AG04449 (cell line): Measurements from ENCODE around the gene RAB11FIP4.

Experiments
- CTCF ChIA-PET: fragments of 350-600 bp; formaldehyde crosslinking; extraction: SDS; loops from one replicate; lab custom pipeline; 2021; ENCODE audit warnings: antibody characterized with exemption; lab: Yijun Ruan, JAX
- POLR2A ChIA-PET: fragments of 400-600, 350-600 bp; formaldehyde crosslinking; extraction: SDS; loops from one replicate; lab custom pipeline; 2020; ENCODE audit warnings: antibody characterized with exemption, inconsistent platforms; lab: Yijun Ruan, JAX
- DNase-seq: peaks from one replicate; pipeline ENCODE4 v3.0.0-alpha.2; 2010; ENCODE audit warnings: low read depth, low spot score
- H3K4me3 ChIP-seq: 2 replicates; pipeline ENCODE4 v1.5.1; 2011; ENCODE audit warnings: low read depth, mild to moderate bottlenecking, control low read depth, low read length
- TF ChIP-seq, protein P1 (sequence below): IDR thresholded peaks from one replicate; pipeline ENCODE4 v1.5.1; 2011; ENCODE audit warnings: mild to moderate bottlenecking, moderate library complexity, low read length, control low read depth, inconsistent platforms; ENCODE audit not compliant: insufficient read depth; ENCODE audit errors: missing control alignments

The RAB11FIP4 gene

DNA sequence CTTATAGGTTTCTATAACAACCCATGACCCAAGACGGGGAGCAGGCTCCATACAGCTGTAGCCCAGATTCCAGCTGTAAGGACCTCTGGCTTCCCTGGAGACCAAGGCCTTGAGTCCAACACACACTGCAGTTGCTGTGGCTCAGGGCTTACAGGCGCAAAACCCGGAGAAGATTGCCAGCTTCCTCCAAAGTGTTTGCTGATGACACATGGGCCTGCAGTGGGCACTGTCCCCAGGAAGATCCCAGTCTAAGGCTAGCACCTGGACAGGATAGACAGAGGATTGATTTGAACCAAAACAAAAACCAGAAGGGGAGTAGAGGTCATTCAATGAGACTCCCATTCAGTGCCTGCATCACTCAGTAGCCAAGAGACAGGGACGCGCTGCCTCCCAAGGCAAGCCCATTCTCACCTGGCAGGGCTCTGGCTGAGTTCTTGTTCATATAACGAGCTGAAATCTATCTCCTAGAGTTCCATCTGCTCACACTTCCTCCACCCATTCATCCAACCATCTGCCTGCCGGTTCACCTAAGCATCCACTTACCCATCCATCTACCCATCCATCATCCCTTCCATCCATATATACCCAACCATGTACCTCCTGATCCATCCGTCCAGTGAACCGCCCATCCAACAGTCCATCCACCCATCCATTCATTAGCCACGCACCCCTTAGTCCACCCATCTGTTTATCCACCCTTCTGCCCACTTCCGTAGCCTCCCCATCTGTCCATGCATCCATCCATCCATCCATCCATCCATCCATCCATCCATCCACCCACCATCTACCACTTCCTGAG lies 10.2 kb downstream of the RAB11FIP4 start:
- TF ChIP-seq, protein P1, sequence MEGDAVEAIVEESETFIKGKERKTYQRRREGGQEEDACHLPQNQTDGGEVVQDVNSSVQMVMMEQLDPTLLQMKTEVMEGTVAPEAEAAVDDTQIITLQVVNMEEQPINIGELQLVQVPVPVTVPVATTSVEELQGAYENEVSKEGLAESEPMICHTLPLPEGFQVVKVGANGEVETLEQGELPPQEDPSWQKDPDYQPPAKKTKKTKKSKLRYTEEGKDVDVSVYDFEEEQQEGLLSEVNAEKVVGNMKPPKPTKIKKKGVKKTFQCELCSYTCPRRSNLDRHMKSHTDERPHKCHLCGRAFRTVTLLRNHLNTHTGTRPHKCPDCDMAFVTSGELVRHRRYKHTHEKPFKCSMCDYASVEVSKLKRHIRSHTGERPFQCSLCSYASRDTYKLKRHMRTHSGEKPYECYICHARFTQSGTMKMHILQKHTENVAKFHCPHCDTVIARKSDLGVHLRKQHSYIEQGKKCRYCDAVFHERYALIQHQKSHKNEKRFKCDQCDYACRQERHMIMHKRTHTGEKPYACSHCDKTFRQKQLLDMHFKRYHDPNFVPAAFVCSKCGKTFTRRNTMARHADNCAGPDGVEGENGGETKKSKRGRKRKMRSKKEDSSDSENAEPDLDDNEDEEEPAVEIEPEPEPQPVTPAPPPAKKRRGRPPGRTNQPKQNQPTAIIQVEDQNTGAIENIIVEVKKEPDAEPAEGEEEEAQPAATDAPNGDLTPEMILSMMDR: no peak
- ChIA-PET POLR2A (no interaction called here), CTCF (interaction anchor here (0.5 to 1.8 kb wide), 3 partner anchors 12 to 544 kb away, joined by 3 to 5 read pairs (median 3); partner anchors contain the start of gene UTP6)
- no peak for DNase-seq
- no peak overlapping the region for H3K4me3 ChIP-seq

DNA sequence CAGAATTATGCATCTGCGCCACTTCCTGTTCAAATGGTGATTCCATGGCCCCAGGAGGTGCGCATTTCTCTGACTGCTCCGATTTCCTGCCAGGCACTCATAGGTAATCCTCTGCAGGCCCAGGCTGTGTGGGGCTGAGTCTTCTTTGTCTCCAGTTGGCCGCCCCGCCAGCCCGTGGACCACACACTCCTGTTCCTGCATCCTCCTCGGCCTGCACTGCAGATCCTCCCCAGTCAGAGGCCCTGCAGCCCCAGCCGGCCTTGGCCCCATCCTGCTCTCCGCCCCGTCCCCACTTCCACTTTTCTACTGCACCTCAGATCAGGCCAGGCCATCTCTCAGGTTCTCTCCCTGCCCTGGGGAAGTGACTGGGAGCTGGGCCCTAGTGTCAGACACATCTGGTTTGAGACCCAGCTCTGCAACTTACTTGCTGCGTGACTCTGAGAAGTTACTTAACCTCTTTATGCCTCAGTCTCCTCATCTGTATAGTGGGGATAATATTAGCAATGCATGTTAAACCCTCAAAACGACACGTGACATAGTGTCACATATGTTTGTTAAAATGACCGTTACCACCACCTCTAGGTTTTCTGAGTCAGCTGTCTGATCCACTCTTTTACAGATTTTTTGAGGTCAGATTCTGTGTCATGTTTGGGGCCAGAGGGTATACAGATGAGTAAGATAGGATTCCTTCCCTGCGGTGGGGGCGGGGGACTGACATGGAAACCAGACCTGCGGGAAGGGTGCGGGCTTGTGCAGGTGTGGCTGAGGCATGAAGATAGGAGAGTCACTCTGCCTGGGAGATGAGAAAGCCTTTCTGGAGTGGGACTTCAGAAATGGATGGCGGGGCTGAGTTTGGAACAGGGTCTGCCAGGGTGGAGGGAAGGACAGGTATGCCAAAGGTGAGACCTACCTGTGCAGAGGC lies 12.8 kb downstream of the RAB11FIP4 start:
- ChIA-PET POLR2A (no interaction called here), CTCF (interaction anchor here (0.6 to 1.7 kb wide), 2 partner anchors 15 to 114 kb away, joined by 4 to 8 read pairs; no protein-coding TSS in a partner anchor)
- no peak for DNase-seq
- H3K4me3 ChIP-seq: no peak overlapping the region
- TF ChIP-seq, protein P1: no peak

DNA sequence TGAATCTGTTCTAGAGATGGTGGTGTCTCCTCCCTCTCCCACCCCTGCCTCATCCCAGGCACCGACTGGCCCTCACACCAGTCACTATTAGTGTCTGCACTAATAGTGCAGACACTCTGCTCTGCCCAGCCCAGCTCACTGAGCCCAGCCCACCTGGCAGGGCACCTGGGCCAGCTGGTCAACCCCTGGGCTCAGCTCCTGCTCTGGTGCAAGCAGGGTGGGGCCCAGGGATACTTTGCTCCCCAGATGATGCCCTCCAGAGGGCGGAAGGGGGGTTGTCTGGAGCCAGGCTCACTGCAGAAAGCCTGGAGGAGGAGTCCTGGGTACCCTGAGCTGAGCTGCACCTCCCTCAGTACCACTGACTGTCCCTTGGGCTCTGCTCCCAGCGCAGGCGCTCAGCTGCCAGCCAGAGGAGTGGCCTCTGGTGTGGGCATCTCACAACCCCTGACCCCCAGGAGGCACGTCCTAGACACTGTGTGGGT lies 14.5 kb downstream of the RAB11FIP4 start:
- CTCF ChIA-PET: interaction anchor here (1.7 kb wide), 1 partner anchor 17 kb away, joined by 8 read pairs; no protein-coding TSS in a partner anchor
- POLR2A ChIA-PET: no interaction called here
- TF ChIP-seq, protein P1: no peak
- H3K4me3 ChIP-seq: no peak overlapping the region
- DNase-seq: no peak

DNA sequence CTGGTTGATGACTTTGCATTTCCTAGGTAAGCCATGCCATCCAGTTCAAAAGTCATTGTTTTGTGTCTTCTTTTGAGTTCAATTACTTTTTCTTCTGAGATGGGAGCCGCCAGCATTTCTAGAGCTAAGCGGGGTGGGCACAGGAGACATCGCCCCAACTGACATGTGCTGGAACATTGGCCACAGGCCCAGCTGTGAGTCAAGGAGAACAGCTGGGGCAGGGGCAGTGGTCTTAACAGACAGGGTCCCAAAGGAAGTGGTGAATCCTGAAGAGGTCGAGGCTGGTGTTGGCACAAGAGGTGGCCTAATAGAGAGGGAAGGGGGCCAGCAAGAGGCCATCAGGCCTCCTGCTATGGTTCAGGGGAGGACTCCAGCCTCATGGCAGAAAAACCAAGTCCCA lies 17.1 kb downstream of the RAB11FIP4 start:
- CTCF ChIA-PET: no interaction called here
- POLR2A ChIA-PET: no interaction called here
- TF ChIP-seq, protein P1: no peak

DNA sequence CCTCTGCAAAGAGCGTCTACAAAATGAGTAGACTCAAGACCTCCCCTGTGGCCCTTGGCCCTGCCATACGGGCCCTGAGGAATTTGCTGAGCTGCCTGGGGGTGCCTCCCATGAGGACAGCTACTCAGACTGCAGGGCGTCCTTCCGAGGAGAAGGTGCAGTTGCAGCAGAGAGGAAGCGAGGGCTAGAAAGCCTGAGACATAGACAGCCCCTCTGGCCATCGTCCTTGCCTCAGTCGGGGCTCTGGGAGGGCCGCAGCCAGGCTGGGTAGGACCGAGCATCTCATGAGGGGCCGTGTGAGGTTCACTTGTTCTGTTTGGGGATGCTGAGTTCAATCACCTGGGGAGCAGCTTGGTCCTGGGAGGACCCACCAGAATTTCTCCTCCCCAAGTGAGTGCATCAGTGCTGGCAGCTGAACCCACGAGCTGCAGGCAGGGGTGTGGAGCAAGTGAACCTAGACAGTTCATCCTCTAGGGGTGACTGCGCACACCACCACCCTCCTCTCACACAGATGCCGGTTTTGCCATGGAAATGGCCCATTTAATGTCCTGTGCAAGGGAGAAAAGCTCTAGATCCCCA lies 20.3 kb downstream of the RAB11FIP4 start:
- DNase-seq: no peak
- POLR2A ChIA-PET: no interaction called here
- CTCF ChIA-PET: interaction anchor here (0.7 to 1.0 kb wide), 2 partner anchors 25 to 41 kb away, joined by 3 read pairs; no protein-coding TSS in a partner anchor
- no peak overlapping the region for H3K4me3 ChIP-seq
- TF ChIP-seq, protein P1: no peak

More for the DNA sequence above, 17.1 kb downstream of the RAB11FIP4 start:
- DNase-seq: no peak
- no peak overlapping the region for H3K4me3 ChIP-seq
